ENCODE measurements around the gene SNX33. TPM values are rescaled to one million over a fixed set of nuclear protein-coding genes. Genes with fewer than 3 reads are reported as not detected.
A peak's percentile ranks its signal among the peaks of the same experiment; 100 is the strongest.
"Not testable (repeated sequence)": the region's sequence is repeated elsewhere in the genome, so short reads cannot be mapped to it uniquely, and the experiment has no call there.

The SNX33 gene
- total and polyA plus RNA-seq, 9 donors: 16.0 to 37.3 (median 28.3) TPM

DNA sequence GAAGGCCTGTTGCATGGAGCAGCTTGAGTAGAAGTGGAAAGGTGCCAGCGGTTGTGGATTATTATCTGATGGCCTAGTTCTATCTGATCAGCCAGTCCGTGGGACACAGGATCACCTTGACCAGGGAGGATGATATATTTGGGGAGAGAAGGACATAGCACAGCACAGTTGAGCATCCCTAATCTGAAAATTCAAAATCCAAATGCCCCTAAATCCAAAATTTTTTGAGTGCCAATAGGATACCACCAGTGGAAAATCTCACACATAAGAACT is 58.9 kb downstream of the SNX33 start:
- TF ChIP-seq EP300 (IDR thresholded peaks at IDR 0.05) (no peak), POLR2A (IDR thresholded peaks at IDR 0.05) (no peak)
- TF ChIP-seq, protein P1, sequence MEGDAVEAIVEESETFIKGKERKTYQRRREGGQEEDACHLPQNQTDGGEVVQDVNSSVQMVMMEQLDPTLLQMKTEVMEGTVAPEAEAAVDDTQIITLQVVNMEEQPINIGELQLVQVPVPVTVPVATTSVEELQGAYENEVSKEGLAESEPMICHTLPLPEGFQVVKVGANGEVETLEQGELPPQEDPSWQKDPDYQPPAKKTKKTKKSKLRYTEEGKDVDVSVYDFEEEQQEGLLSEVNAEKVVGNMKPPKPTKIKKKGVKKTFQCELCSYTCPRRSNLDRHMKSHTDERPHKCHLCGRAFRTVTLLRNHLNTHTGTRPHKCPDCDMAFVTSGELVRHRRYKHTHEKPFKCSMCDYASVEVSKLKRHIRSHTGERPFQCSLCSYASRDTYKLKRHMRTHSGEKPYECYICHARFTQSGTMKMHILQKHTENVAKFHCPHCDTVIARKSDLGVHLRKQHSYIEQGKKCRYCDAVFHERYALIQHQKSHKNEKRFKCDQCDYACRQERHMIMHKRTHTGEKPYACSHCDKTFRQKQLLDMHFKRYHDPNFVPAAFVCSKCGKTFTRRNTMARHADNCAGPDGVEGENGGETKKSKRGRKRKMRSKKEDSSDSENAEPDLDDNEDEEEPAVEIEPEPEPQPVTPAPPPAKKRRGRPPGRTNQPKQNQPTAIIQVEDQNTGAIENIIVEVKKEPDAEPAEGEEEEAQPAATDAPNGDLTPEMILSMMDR (IDR thresholded peaks at IDR 0.05): no peak
- no peaks in the 10 kb centered on the region for H3K27me3 ChIP-seq
- H3K27ac ChIP-seq: no peak overlapping the region
- H3K36me3 ChIP-seq: no peaks in the 10 kb centered on the region
- no peak for DNase-seq
- intact Hi-C loops (cut with DNase I): no loop called here
- H3K4me1 ChIP-seq (ENCODE audit: insufficient read depth): no peaks in the 10 kb centered on the region
- no peaks in the 10 kb centered on the region for H3K9me3 ChIP-seq
- 58 to 68% (median 66%) methylated on average over 2 of the region's 2 CpGs for WGBS, 3 donors
- no peak overlapping the region for H3K4me3 ChIP-seq

DNA sequence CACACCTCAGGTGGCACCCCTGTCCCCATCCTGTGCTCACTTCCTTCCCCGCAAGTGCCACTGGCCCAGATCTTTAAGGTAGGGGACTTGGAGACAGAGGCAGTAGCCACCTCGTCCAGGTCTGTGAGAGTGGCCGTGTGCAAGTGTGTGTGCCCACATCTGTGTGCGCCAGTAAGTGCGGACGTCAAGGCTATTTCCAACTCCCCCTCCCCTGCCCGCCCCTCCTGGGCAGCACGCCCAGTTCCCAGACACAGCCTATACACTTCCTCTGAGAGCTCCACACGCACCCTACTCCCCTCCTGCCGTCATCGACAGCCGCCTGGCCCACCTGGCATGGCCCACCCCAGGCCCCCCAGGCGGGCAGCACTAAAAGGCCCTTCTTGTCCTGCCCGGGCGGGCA is 61.7 kb downstream of the SNX33 start:
- intact Hi-C loops (cut with DNase I); H3K9me3 ChIP-seq; H3K36me3 ChIP-seq; H3K27me3 ChIP-seq: not testable (repeated sequence)
- H3K27ac ChIP-seq: peak overlapping the region; percentile 11 to 22
- H3K4me3 ChIP-seq: peak overlapping the region; percentile 14
- H3K4me1 ChIP-seq (ENCODE audit: insufficient read depth): peaks cover 11% of the 10 kb centered on the region
- DNase-seq: peak; percentile 83 to 94 (median 85)
- 9 to 19% (median 13%) methylated on average over 12 to 13 of the region's 15 CpGs for WGBS, 3 donors

DNA sequence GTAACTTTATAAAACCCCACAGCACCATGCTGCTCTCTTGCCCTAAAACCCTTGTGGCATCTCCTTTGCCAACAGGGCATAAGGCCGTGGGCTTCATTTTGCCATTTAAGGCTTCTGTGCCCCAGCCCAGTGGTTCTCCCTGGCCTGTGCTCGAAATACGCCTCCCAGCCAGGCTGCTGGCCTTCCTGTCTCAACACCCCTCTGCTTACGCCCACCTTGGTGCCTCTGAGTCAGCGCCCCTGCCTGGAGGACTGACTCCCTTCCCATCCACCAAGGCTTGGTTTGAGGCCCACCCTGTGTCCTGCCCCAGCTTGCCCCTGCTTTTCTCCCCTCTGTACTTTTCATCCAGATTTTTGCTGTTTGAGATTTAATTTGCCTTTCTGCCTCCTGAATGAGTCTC is 63.2 kb downstream of the SNX33 start:
- H3K9me3 ChIP-seq; H3K27me3 ChIP-seq; intact Hi-C loops (cut with DNase I); DNase-seq; H3K27ac ChIP-seq; H3K4me3 ChIP-seq; H3K36me3 ChIP-seq: not testable (repeated sequence)
- peaks cover 11% of the 10 kb centered on the region for H3K4me1 ChIP-seq (ENCODE audit: insufficient read depth)
- WGBS, 3 donors: 87 to 95% methylated on average over 4 of the region's 5 CpGs; no CpG with 5 or more reads in 1 of the 3 donors

DNA sequence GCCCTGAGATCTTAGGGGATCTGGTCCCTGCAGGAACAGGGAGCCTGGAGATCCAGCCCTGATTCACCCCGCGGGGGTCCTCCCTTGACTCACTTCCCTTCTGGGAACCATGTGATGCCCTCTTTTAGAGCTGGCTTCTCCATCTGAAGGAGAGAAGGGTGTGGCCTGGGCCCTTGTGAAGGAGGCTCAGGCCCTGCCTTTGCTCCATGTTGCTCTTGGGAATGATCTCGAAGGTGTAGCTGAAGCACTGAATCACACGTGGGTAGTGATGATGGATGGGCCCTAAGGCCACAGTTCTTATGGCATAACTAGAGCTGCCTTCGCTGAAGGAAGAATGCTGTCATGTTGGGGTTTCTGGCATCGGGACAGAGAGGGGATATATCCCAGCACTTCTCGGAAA is 63.8 kb downstream of the SNX33 start:
- WGBS, 3 donors: 51 to 76% (median 58%) methylated on average over 5 to 7 of the region's 7 CpGs
- peaks cover 11% of the 10 kb centered on the region for H3K4me1 ChIP-seq (ENCODE audit: insufficient read depth)
- DNase-seq; H3K36me3 ChIP-seq; H3K27ac ChIP-seq; intact Hi-C loops (cut with DNase I); H3K27me3 ChIP-seq; H3K9me3 ChIP-seq: not testable (repeated sequence)
- H3K4me3 ChIP-seq: peak overlapping the region; percentile 23

Other genes with a start within 250 kb of the SNX33 start
- 100 to 1,000 TPM in 4 of 7 donors, 10 to 100 TPM in 3; 40.1 to 115 (median 103) TPM for gene SIN3A, start 196.2 kb upstream of the SNX33 start, total RNA-seq
- 10 to 100 TPM; 29.3 to 50.6 TPM for gene SIN3A, start 196.2 kb upstream of the SNX33 start, polyA plus RNA-seq
- 10 to 100 TPM; 12.2 to 32.4 (median 21.8) TPM for gene PTPN9, start 68.6 kb upstream of the SNX33 start, total RNA-seq
- gene PTPN9, start 68.6 kb upstream of the SNX33 start, polyA plus RNA-seq: 10 to 100 TPM; 16.9 to 34.8 TPM
- gene SNUPN, start 22.2 kb upstream of the SNX33 start, total RNA-seq: 10 to 100 TPM; 20.4 to 34.5 (median 27.5) TPM
- 10 to 100 TPM; 29.2 to 35.3 TPM for gene SNUPN, start 22.2 kb upstream of the SNX33 start, polyA plus RNA-seq
- gene IMP3, start 7.7 kb upstream of the SNX33 start, total RNA-seq: 100 to 1,000 TPM in 2 of 7 donors, 10 to 100 TPM in 5; 45.1 to 106 (median 59.6) TPM
- 10 to 100 TPM; 47.1 to 51.6 TPM for gene IMP3, start 7.7 kb upstream of the SNX33 start, polyA plus RNA-seq
- 10 to 100 TPM in 2 of 7 donors, 1 to 10 TPM in 5; 4.2 to 30.0 (median 5.2) TPM for gene CSPG4, start 64.9 kb downstream of the SNX33 start, total RNA-seq
- 1 to 10 TPM; 3.3 to 7.8 TPM for gene CSPG4, start 64.9 kb downstream of the SNX33 start, polyA plus RNA-seq
- gene UBE2Q2, start 195.5 kb downstream of the SNX33 start, total RNA-seq: 10 to 100 TPM; 28.6 to 35.7 (median 31.2) TPM
- gene UBE2Q2, start 195.5 kb downstream of the SNX33 start, polyA plus RNA-seq: 10 to 100 TPM; 22.6 to 27.7 TPM